GM21515 (cell line): ENCODE results near the gene KEAP1.

Source experiments
- ATAC-seq: cut with Tn5 transposase; IDR thresholded peaks from one replicate; pipeline ENCODE4 v1.9.1; 2021; ENCODE audit not compliant: unreplicated experiment

KEAP1 gene

DNA sequence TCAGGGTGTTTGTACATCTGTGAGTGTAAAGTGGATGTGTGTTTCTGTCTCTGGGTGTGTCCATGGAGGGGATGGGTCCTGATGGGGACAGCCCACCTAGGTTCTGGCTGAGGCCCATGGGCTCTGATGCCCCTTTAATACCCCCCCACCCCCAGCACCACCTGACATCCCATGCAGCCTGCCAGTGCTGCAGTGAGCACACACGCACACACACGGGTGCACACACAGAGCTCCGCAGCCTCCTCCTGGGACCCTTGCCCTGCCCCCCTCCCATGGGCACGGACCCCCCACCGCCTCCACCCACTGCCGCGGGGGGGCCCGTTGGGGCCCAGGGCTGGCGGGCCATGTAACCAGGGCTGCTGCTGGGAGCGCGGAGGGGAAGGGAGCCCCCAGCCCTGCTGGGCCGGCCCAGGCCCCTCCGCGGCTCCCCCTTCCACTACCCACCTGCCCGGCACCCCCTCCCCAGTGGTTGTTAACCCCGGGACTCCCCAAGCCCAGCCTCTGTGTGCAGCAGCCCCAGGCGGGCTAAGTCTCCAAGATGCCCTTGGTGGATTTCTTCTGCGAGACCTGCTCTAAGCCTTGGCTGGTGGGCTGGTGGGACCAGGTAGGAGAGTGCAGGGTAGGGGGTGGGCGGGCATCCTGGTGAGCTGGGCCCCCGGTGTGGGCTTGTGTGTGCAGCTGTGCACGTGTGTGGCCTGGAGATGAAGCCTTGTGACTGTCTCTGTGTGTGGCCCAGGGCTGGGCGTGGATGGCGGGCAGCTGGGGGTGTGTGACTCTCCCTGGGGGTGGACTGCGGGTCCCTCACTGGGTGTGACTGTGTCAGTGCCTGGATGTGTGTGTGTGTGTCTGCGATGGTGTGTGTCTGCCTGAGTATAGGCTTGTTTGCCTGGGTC lies 50.2 kb downstream of the KEAP1 start:
- ATAC-seq, result no peak

DNA sequence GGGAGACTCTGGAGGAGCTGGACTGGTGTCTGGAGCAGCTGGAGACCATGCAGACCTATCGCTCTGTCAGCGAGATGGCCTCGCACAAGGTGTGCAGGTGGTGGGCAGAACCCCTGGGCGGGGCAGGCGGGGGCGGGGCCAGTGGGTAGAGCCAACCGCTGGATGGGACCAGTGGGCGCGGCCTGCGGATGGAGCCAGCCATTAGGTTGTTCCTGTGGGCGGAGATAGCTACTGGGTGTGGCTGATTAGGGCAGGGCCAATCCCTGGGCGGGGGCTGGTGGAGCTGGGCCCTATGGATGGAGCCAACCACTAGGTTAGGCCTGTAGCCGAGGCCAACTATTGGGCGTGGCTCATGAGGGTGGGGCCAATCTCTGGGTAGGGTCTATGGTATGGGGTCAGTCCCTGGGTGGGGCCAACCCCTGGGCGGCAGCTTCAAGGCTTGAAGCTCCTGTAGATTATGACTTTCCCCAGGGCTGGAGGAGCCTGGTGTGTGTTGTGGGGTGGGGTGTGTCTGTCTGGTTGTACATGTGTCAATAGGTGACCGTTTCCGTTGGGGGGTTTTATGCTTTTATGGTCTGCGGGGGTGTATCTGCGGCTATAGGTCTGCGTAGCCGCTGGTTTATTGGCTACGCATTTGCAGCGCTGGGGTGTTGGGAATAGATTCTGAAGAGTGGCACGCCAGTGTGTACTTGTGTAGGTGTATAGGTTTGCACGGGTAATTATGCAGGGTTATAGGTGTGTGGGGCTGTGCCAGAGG lies 52.1 kb downstream of the KEAP1 start:
- ATAC-seq, result no peak

GRCh38 chr19:10450191-10450852 lies 52.8 kb downstream of the KEAP1 start:
- no peak for ATAC-seq

- ATAC-seq, result no peak
These were observed 54.1 kb downstream of the KEAP1 start for GRCh38 chr19:10449037-10449436.

DNA sequence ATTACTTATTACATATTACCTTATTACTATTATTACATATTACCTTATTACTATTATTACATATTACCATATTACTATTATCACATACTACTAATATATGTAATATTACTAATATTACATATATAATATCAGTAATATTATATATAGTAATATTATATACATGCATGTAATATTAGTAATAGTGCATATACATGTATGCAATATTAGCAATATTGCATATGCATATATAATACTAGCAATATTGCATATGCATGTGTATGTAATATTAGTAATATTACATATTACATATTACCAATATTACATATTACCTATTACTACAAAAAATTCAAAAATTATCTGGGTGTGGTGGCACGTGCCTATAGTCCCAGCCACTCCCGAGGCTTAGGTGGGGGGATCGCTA lies 60.5 kb downstream of the KEAP1 start:
- ATAC-seq, result no peak

- no peak for ATAC-seq
These were observed 63.6 kb downstream of the KEAP1 start for GRCh38 chr19:10439588-10439987.
